ENCODE data around the gene TIGIT.

TIGIT gene

DNA sequence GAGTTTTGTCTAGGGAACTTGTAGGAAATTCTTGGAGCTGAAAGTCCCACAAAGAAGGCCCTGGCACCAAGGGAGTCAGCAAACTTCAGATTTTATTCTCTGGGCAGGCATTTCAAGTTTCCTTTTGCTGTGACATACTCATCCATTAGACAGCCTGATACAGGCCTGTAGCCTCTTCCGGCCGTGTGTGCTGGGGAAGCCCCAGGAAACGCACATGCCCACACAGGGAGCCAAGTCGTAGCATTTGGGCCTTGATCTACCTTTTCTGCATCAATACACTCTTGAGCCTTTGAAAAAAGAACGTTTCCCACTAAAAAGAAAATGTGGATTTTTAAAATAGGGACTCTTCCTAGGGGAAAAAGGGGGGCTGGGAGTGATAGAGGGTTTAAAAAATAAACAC is 15.0 kb downstream of the TIGIT start:
- TF ChIP-seq, protein P1, sequence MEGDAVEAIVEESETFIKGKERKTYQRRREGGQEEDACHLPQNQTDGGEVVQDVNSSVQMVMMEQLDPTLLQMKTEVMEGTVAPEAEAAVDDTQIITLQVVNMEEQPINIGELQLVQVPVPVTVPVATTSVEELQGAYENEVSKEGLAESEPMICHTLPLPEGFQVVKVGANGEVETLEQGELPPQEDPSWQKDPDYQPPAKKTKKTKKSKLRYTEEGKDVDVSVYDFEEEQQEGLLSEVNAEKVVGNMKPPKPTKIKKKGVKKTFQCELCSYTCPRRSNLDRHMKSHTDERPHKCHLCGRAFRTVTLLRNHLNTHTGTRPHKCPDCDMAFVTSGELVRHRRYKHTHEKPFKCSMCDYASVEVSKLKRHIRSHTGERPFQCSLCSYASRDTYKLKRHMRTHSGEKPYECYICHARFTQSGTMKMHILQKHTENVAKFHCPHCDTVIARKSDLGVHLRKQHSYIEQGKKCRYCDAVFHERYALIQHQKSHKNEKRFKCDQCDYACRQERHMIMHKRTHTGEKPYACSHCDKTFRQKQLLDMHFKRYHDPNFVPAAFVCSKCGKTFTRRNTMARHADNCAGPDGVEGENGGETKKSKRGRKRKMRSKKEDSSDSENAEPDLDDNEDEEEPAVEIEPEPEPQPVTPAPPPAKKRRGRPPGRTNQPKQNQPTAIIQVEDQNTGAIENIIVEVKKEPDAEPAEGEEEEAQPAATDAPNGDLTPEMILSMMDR (IDR thresholded peaks at IDR 0.05; ENCODE audit: insufficient read depth, low read depth, low read length, missing control alignments): no peak
- H3K4me3 ChIP-seq (ENCODE audit: low read depth, low read length): peak overlapping the region; percentile 39

DNA sequence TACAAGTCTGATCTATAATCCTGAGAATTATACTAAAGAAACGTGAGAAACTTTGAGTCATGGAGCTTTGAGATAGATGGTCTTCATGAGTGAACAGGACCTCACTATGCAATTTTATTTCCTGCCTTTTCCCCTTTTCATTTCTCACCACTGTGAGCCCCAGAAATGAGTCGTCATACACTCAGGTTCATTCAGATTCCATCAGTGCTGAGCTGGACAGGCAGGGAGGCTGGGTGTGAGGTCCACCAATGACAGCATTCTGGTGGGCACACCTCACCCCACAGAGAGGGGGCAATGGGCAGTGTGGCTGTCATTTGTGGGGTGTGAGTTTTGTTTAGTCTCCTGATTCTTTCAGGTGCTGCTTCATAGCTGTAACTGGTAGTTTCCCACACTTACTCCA is 16.9 kb downstream of the TIGIT start:
- no peak overlapping the region for H3K4me3 ChIP-seq (ENCODE audit: low read depth, low read length)
- peak; percentile 26 for DNase-seq (ENCODE audit: low read depth)

More for the DNA sequence above, 15.0 kb downstream of the TIGIT start:
- DNase-seq (ENCODE audit: low read depth): peak; percentile 87

DNA sequence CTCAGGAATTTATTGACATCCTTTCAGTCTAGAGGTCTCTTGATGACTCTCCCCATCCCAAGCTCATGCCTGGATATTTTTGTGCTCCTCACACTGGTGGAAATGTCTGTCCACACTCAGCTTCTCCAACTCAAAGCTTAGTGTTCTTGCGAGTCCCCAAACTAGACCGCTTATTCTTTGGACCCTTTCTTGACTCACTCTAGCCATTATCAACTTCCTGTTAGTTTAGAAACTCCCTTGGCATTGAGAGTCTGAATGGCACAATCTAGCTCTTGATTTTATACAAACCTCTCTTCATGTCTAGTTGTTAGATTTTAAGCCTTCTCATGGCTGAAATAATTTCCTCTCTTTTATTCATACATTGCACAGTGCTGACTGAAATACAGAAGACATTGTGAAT is 19.6 kb downstream of the TIGIT start:
- DNase-seq (ENCODE audit: low read depth): no peak
- H3K4me3 ChIP-seq (ENCODE audit: low read depth, low read length): no peak overlapping the region
- TF ChIP-seq, protein P1 (IDR thresholded peaks at IDR 0.05; ENCODE audit: insufficient read depth, low read depth, low read length, missing control alignments): no peak

More for the DNA sequence above, 16.9 kb downstream of the TIGIT start:
- TF ChIP-seq, protein P1 (IDR thresholded peaks at IDR 0.05; ENCODE audit: insufficient read depth, low read depth, low read length, missing control alignments): no peak

DNA sequence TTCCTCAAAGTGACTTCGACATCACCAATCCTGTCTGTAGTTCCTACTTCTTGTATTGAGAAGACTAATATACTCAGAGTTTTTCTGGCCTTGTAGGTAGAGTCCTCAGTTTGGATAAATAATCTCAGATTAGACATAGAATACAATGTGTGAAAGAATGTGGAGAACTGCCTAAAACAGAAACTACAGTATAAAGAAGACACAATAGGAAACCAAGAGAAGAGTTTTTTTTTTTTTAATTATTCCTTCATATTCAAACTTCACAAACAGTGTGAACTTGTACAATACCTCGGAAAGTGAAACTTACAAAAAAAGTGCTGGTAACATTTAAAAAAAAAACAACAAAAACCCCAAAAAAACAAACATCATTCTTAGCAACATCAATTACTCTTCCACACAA is 20.5 kb downstream of the TIGIT start:
- H3K4me3 ChIP-seq (ENCODE audit: low read depth, low read length): no peak overlapping the region
- TF ChIP-seq, protein P1 (IDR thresholded peaks at IDR 0.05; ENCODE audit: insufficient read depth, low read depth, low read length, missing control alignments): no peak
- no peak for DNase-seq (ENCODE audit: low read depth)

- TF ChIP-seq, protein P1 (IDR thresholded peaks at IDR 0.05; ENCODE audit: insufficient read depth, low read depth, low read length, missing control alignments): no peak
Observed at GRCh38 chr3:114318295-114318694, 24.5 kb downstream of the TIGIT start.

GRCh38 chr3:114319453-114319852 is 25.6 kb downstream of the TIGIT start:
- H3K4me3 ChIP-seq (ENCODE audit: low read depth, low read length): no peak overlapping the region
- no peak for DNase-seq (ENCODE audit: low read depth)
- TF ChIP-seq, protein P1 (IDR thresholded peaks at IDR 0.05; ENCODE audit: insufficient read depth, low read depth, low read length, missing control alignments): no peak

More at GRCh38 chr3:114318295-114318694, 24.5 kb downstream of the TIGIT start:
- no peak for DNase-seq (ENCODE audit: low read depth)
- no peak overlapping the region for H3K4me3 ChIP-seq (ENCODE audit: low read depth, low read length)

GRCh38 chr3:114320246-114320645 is 26.4 kb downstream of the TIGIT start:
- TF ChIP-seq, protein P1 (IDR thresholded peaks at IDR 0.05; ENCODE audit: insufficient read depth, low read depth, low read length, missing control alignments): no peak
- no peak overlapping the region for H3K4me3 ChIP-seq (ENCODE audit: low read depth, low read length)
- DNase-seq (ENCODE audit: low read depth): no peak
